GM12878 (cell line): ENCODE results near the gene CYP27A1. TPM values are rescaled to one million over a fixed set of nuclear protein-coding genes. Genes with fewer than 3 reads are reported as not detected.

Experiments used
- ATAC-seq: fragments of 200-7000 bp; cut with Tn5 transposase; 3 replicates; pipeline ENCODE4 v1.9.1; 2020; ENCODE audit warnings: mild to moderate bottlenecking, moderate library complexity
- BruUV-seq: library from RNA; stranded (reverse); fragments of 400-500 nt; replicated peaks from 2 replicates; lab custom pipeline; 2021; lab: Mats Ljungman, UMichigan
- CTCF ChIA-PET: fragments of 300-600 bp; sonication (Branson Sonifier 250); formaldehyde crosslinking; extraction: SDS; loops from one replicate; lab custom pipeline; 2021; ENCODE audit warnings: inconsistent platforms; lab: Yijun Ruan, JAX
- POLR2A ChIA-PET: fragments of 350-600 bp; formaldehyde crosslinking; extraction: SDS; loops from one replicate; lab custom pipeline; 2021; ENCODE audit warnings: inconsistent platforms; lab: Charles Lee
- RAD21 ChIA-PET: fragments of 300-600 bp; sonication (Branson Sonifier 250); formaldehyde crosslinking; loops from one replicate; lab custom pipeline; 2023; ENCODE audit warnings: antibody characterized with exemption; ENCODE audit not compliant: unreplicated experiment; lab: Charles Lee
- SMC1A ChIA-PET: fragments of 300-600 bp; sonication (Branson Sonifier 250); formaldehyde crosslinking; loops from one replicate; lab custom pipeline; 2023; ENCODE audit not compliant: unreplicated experiment, uncharacterized antibody; lab: Charles Lee
- DNase-seq: peaks from one replicate; pipeline ENCODE4 v3.0.0-alpha.2; 2011; ENCODE audit warnings: low read depth, low spot score
- FAIRE-seq: peaks from 3 replicates; lab custom pipeline; 2011; peaks lifted over from hg19 to GRCh38; lab: Jason Lieb, UNC
- H2AFZ ChIP-seq: 2 replicates; pipeline ENCODE4 v1.6.0; 2011; ENCODE audit warnings: low read depth, low read length, control low read depth; ENCODE audit not compliant: control insufficient read depth
- H3K27ac ChIP-seq: 2 replicates; pipeline ENCODE4 v1.5.1; 2011; ENCODE audit warnings: control low read depth; ENCODE audit not compliant: control insufficient read depth, insufficient read depth
- H3K27me3 ChIP-seq, 2 experiments: replicated peaks in 1 of 2; 2 replicates each; pipeline versions ENCODE4 v1.6.0 to v1.6.1; 2011; ENCODE audit warnings: low read length in 1 of 2; ENCODE audit not compliant: control insufficient read depth in 2 of 2, insufficient read depth in 2 of 2
- H3K36me3 ChIP-seq, 2 experiments: 2 replicates each; pipeline ENCODE4 v1.5.1; 2011; ENCODE audit warnings: low read length in 1 of 2; ENCODE audit not compliant: control insufficient read depth in 2 of 2, insufficient read depth in 2 of 2
- H3K4me1 ChIP-seq: 2 replicates; pipeline ENCODE4 v1.6.1; 2011; ENCODE audit warnings: mild to moderate bottlenecking, low read length, moderate library complexity, mixed read lengths; ENCODE audit not compliant: control insufficient read depth, insufficient read depth
- H3K4me2 ChIP-seq: 2 replicates; pipeline ENCODE4 v1.6.0; 2011; ENCODE audit warnings: control low read depth; ENCODE audit not compliant: control insufficient read depth, insufficient read depth
- H3K4me3 ChIP-seq: fragments of 200-600 bp; sonication (generic); 2 replicates; pipeline ENCODE4 v1.5.1; 2016
- H3K79me2 ChIP-seq: 2 replicates; pipeline ENCODE4 v1.6.0; 2011; ENCODE audit warnings: low read length; ENCODE audit not compliant: control insufficient read depth, insufficient read depth
- H3K9ac ChIP-seq: 2 replicates; pipeline ENCODE4 v1.8.0; 2011; ENCODE audit warnings: low read length, control low read depth, mixed read lengths; ENCODE audit not compliant: control insufficient read depth, insufficient read depth
- H3K9me3 ChIP-seq: replicated peaks from 3 replicates; pipeline ENCODE4 v1.5.1; 2011; ENCODE audit warnings: mild to moderate bottlenecking, low read length; ENCODE audit not compliant: control insufficient read depth, insufficient read depth
- H4K20me1 ChIP-seq: 2 replicates; pipeline ENCODE4 v1.6.0; 2011; ENCODE audit not compliant: control insufficient read depth, insufficient read depth
- DPF2 ChIP-seq: fragments of 450-650 bp; IDR thresholded peaks from 2 replicates; pipeline ENCODE4 v1.6.1; 2017; ENCODE audit warnings: mild to moderate bottlenecking
- MTA2 ChIP-seq: fragments of 450-650 bp; IDR thresholded peaks from 2 replicates; pipeline ENCODE4 v1.6.1; 2016; ENCODE audit warnings: low read depth, mild to moderate bottlenecking, moderate library complexity
- MXI1 ChIP-seq: fragments of 150-350 bp; IDR thresholded peaks from 2 replicates; pipeline ENCODE4 v1.6.1; 2011; ENCODE audit warnings: low read depth, mild to moderate bottlenecking, inconsistent platforms, low read length, improper control_type of control experiment
- NR2F1 ChIP-seq: fragments of 450-650 bp; conservative IDR thresholded peaks from 2 replicates; pipeline ENCODE4 v1.6.1; 2017; ENCODE audit warnings: mild to moderate bottlenecking
- POLR2A ChIP-seq: IDR thresholded peaks from 2 replicates; pipeline ENCODE4 v1.6.1; 2011; ENCODE audit warnings: low read depth, mild to moderate bottlenecking, low read length
- RBBP5 ChIP-seq: fragments of 200-600 bp; sonication (generic); conservative IDR thresholded peaks from 2 replicates; pipeline ENCODE4 v1.6.1; 2016
- SP1 ChIP-seq: IDR thresholded peaks from one replicate; pipeline ENCODE4 v1.6.1; 2011; ENCODE audit warnings: low read depth, low read length
- SUZ12 ChIP-seq: fragments of 200-600 bp; sonication (generic); IDR thresholded peaks from one replicate; pipeline ENCODE4 v1.6.1; 2018; ENCODE audit warnings: antibody characterized with exemption, mild to moderate bottlenecking; ENCODE audit not compliant: unreplicated experiment
- TAF1 ChIP-seq: IDR thresholded peaks from 2 replicates; pipeline ENCODE4 v1.6.1; 2011; ENCODE audit warnings: mild to moderate bottlenecking, low read depth, low read length, borderline replicate concordance
- TARDBP ChIP-seq: IDR thresholded peaks from 2 replicates; pipeline ENCODE4 v1.6.1; 2016; ENCODE audit warnings: borderline replicate concordance
- YY1 ChIP-seq: IDR thresholded peaks from 2 replicates; pipeline ENCODE4 v1.6.1; 2011; ENCODE audit warnings: low read depth, mild to moderate bottlenecking, low read length
- WGBS: methylation state at CpG from one replicate; pipeline ENCODE4 v1.1.6; 2016; ENCODE audit warnings: low lambda C conversion rate; ENCODE audit not compliant: insufficient replicate concordance, insufficient coverage; ENCODE audit errors: missing lambda C conversion rate; 5-methylcytosine and 5-hydroxymethylcytosine counted together
- in situ Hi-C: fragments of 300-500 bp; cut with MboI; formaldehyde crosslinking; loops from 9 replicates; pipeline ENCODE4 v1.14.3; 2018; ENCODE audit warnings: mixed read lengths
- intact Hi-C: fragments of 100-400 bp; cut with micrococcal nuclease; formaldehyde crosslinking; loops from one replicate; pipeline ENCODE4 v1.14.2; 2022; ENCODE audit not compliant: unreplicated experiment
- polyA plus RNA-seq, 11 experiments: library from polyadenylated mRNA; depleted of rRNA in 4 of 11; unstranded in 6 of 11; stranded (reverse) in 5 of 11; fragments of >200 nt; fragmentation: Nextera tagmentation in 4 of 11; fragmentation: Illumina TruSeq in 1 of 11; extraction: Ambion mirVana in 4 of 11; extraction: Trizol in 1 of 11; gene quantifications; 1 replicate in 1 of 11; 2 replicates in 10 of 11; pipeline versions ENCODE4 v1.2.1 to v1.2.3, GENCODE V29; 2011 to 2016; ENCODE audit warnings: inconsistent platforms in 2 of 11, missing spikeins in 2 of 11, low read depth in 1 of 11
- total RNA-seq, 4 experiments: library from RNA; depleted of rRNA in 3 of 4; stranded (reverse); fragments of >200 nt in 3 of 4; fragmentation: Illumina TruSeq in 1 of 4; extraction: Trizol in 1 of 4; gene quantifications; 2 replicates each; pipeline versions ENCODE4 v1.2.1 to v1.2.3, GENCODE V29; 2013 to 2021
- TF ChIP-seq, protein P1 (sequence below): fragments of 450-650 bp; IDR thresholded peaks from 2 replicates; pipeline ENCODE4 v1.6.1; 2016; ENCODE audit warnings: mild to moderate bottlenecking
- TF ChIP-seq, protein P2 (sequence below): IDR thresholded peaks from 2 replicates; pipeline ENCODE4 v1.6.1; 2011; ENCODE audit warnings: mild to moderate bottlenecking, low read depth, low read length, moderate library complexity; ENCODE audit not compliant: insufficient replicate concordance
- TF ChIP-seq, protein P3 (sequence below): fragments of 450-650 bp; IDR thresholded peaks from 2 replicates; pipeline ENCODE4 v1.6.1; 2017; ENCODE audit warnings: mild to moderate bottlenecking, moderate library complexity

The CYP27A1 gene
- total and polyA plus RNA-seq, 10 of the 15 experiments (the other 5 are each of a cell fraction or from before 2014, with no cell fraction given): 0.11 to 0.72 (median 0.18) TPM; not detected in 2

DNA sequence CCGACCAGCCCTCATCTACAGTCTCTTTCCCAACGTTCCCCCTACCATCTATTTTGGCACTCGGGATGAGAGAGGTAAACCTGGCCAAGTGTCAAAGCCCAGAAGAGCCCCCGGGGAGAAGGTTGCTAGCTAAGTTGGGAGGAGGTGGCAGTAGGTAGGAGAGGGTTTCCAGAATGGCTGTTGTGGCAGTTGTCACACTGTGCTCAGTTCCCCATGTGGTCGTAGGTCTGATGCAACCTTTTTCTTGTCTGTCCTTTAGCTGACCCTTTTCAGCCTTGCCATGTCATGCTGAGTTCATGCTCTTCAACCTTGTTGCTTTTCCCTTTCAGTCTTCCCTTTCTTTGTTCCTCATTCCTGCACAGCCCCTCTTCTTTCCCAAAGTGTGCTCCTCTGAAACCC, 36.8 kb upstream of the CYP27A1 start (continued):
- TF ChIP-seq, protein P1, sequence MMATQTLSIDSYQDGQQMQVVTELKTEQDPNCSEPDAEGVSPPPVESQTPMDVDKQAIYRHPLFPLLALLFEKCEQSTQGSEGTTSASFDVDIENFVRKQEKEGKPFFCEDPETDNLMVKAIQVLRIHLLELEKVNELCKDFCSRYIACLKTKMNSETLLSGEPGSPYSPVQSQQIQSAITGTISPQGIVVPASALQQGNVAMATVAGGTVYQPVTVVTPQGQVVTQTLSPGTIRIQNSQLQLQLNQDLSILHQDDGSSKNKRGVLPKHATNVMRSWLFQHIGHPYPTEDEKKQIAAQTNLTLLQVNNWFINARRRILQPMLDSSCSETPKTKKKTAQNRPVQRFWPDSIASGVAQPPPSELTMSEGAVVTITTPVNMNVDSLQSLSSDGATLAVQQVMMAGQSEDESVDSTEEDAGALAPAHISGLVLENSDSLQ: no peak
- TF ChIP-seq MTA2 (no peak), SP1 (peak; percentile 8), TARDBP (no peak)
- TF ChIP-seq, protein P2, sequence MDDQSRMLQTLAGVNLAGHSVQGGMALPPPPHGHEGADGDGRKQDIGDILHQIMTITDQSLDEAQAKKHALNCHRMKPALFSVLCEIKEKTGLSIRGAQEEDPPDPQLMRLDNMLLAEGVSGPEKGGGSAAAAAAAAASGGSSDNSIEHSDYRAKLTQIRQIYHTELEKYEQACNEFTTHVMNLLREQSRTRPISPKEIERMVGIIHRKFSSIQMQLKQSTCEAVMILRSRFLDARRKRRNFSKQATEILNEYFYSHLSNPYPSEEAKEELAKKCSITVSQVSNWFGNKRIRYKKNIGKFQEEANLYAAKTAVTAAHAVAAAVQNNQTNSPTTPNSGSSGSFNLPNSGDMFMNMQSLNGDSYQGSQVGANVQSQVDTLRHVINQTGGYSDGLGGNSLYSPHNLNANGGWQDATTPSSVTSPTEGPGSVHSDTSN: no peak

DNA sequence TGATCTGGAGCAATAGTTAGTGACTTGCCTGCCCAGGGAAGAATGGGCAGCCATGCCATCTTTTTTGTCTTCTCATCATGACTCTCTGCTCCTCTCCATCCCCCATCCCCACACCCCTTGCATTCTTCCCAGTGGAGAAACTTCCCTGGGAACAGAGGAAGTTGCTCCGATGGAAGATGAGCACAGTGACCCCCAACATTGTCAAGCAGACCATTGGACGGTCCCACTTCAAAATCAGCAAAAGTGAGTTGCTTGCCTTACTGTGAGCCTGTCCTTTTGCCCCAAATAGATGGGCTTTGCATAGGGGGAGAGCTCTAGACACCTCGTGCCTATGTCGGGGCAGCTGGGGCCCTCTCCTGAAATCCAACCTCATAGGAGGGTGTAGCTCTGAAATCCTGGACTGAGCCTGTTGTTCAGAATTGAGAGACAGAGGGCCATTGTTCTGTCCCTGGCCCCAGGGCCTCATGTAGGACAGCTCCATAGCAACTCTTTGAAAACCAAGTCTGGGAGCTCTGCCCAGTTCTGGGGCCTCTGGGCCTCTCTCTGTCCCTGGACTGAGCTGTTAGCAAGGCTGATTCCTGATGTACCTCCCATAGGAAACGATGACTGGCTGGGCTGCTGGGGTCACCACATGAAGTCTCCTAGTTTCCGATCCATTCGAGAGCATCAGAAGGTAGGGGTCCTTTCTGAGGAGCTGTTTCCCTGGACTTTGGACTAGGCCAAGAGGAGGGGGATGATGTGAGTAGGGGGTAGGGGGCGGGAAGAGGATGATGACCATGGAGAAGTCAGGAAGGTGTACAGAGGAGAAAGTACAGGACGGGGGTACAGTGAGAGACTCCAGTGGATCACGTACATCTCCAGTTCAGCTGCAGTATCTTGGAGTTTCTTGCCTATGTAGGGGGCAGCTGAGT, 36.1 kb upstream of the CYP27A1 start:
- ChIA-PET SMC1A (interaction anchor here (0.5 to 1.1 kb wide), 2 partner anchors 14 to 97 kb away, joined by 4 to 7 read pairs; no protein-coding TSS in a partner anchor), RAD21 (no interaction called here), CTCF (interaction anchor here (1.3 kb wide), 1 partner anchor 102 kb away, joined by 4 read pairs; no protein-coding TSS in a partner anchor), POLR2A (interaction anchor here (1.0 kb wide), 1 partner anchor 11 kb away, joined by 3 read pairs; no protein-coding TSS in a partner anchor)
- H2AFZ ChIP-seq: no peak overlapping the region
- intact Hi-C loops: no loop called here
- H3K9me3 ChIP-seq: no peaks in the 10 kb centered on the region
- WGBS: 90% methylated on average over 10 of the region's 10 CpGs
- DNase-seq: no peak
- H3K79me2 ChIP-seq: no peaks in the 10 kb centered on the region
- peak overlapping the region; percentile 37 for H3K27ac ChIP-seq
- H3K4me1 ChIP-seq: peaks cover 29% of the 10 kb centered on the region
- no peak overlapping the region for H3K4me2 ChIP-seq
- H3K36me3 ChIP-seq: peaks cover 21 to 30% of the 10 kb centered on the region in 2 experiments
- in situ Hi-C loops: no loop called here
- no peak overlapping the region for H3K4me3 ChIP-seq
- ATAC-seq: no peak
- no peaks in the 10 kb centered on the region for H4K20me1 ChIP-seq
- H3K27me3 ChIP-seq: no peaks in the 10 kb centered on the region
- no peak for FAIRE-seq
- no peak overlapping the region for H3K9ac ChIP-seq
- no TSS peak for BruUV-seq
- TF ChIP-seq RBBP5 (no peak), NR2F1 (no peak), MXI1 (no peak), YY1 (no peak), SUZ12 (no peak), DPF2 (no peak), POLR2A (no peak), TAF1 (no peak)
- TF ChIP-seq, protein P3, sequence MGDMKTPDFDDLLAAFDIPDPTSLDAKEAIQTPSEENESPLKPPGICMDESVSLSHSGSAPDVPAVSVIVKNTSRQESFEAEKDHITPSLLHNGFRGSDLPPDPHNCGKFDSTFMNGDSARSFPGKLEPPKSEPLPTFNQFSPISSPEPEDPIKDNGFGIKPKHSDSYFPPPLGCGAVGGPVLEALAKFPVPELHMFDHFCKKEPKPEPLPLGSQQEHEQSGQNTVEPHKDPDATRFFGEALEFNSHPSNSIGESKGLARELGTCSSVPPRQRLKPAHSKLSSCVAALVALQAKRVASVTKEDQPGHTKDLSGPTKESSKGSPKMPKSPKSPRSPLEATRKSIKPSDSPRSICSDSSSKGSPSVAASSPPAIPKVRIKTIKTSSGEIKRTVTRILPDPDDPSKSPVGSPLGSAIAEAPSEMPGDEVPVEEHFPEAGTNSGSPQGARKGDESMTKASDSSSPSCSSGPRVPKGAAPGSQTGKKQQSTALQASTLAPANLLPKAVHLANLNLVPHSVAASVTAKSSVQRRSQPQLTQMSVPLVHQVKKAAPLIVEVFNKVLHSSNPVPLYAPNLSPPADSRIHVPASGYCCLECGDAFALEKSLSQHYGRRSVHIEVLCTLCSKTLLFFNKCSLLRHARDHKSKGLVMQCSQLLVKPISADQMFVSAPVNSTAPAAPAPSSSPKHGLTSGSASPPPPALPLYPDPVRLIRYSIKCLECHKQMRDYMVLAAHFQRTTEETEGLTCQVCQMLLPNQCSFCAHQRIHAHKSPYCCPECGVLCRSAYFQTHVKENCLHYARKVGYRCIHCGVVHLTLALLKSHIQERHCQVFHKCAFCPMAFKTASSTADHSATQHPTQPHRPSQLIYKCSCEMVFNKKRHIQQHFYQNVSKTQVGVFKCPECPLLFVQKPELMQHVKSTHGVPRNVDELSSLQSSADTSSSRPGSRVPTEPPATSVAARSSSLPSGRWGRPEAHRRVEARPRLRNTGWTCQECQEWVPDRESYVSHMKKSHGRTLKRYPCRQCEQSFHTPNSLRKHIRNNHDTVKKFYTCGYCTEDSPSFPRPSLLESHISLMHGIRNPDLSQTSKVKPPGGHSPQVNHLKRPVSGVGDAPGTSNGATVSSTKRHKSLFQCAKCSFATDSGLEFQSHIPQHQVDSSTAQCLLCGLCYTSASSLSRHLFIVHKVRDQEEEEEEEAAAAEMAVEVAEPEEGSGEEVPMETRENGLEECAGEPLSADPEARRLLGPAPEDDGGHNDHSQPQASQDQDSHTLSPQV: no peak
- TF ChIP-seq, protein P1: no peak
